Ishikawa (cell line): Measurements from ENCODE around the gene SLC5A8.

Source experiments
- CEBPB ChIP-seq: IDR thresholded peaks from 2 replicates; pipeline ENCODE4 v1.6.1; 2012
- CREB1 ChIP-seq: IDR thresholded peaks from 2 replicates; pipeline ENCODE4 v1.6.1; 2012; ENCODE audit warnings: low read depth
- EGR1 ChIP-seq: IDR thresholded peaks from 2 replicates; pipeline ENCODE4 v1.6.1; 2012
- EP300 ChIP-seq: IDR thresholded peaks from 2 replicates; pipeline ENCODE4 v1.6.1; 2012; ENCODE audit warnings: borderline replicate concordance
- FOXM1 ChIP-seq: IDR thresholded peaks from 2 replicates; pipeline ENCODE4 v1.6.1; 2012; ENCODE audit warnings: low read depth, borderline replicate concordance
- NFIC ChIP-seq: IDR thresholded peaks from 2 replicates; pipeline ENCODE4 v1.6.1; 2012
- RAD21 ChIP-seq: IDR thresholded peaks from 2 replicates; pipeline ENCODE4 v1.6.1; 2012; ENCODE audit warnings: low read depth
- REST ChIP-seq: IDR thresholded peaks from 2 replicates; pipeline ENCODE4 v1.6.1; 2012; ENCODE audit warnings: low read depth, mild to moderate bottlenecking
- TAF1 ChIP-seq: IDR thresholded peaks from 2 replicates; pipeline ENCODE4 v1.6.1; 2012; ENCODE audit warnings: low read depth, mild to moderate bottlenecking
- TCF12 ChIP-seq: IDR thresholded peaks from 2 replicates; pipeline ENCODE4 v1.6.1; 2012; ENCODE audit warnings: low read depth
- TEAD4 ChIP-seq: IDR thresholded peaks from 2 replicates; pipeline ENCODE4 v1.6.1; 2012
- YY1 ChIP-seq: IDR thresholded peaks from 2 replicates; pipeline ENCODE4 v1.6.1; 2012; ENCODE audit warnings: low read depth
- ZBTB7A ChIP-seq: IDR thresholded peaks from 2 replicates; pipeline ENCODE4 v1.6.1; 2012; ENCODE audit warnings: low read depth
- TF ChIP-seq, protein P1 (sequence below): IDR thresholded peaks from 2 replicates; pipeline ENCODE4 v1.6.1; 2012
- TF ChIP-seq, protein P2 (sequence below): IDR thresholded peaks from 2 replicates; pipeline ENCODE4 v1.6.1; 2012

Gene SLC5A8

DNA sequence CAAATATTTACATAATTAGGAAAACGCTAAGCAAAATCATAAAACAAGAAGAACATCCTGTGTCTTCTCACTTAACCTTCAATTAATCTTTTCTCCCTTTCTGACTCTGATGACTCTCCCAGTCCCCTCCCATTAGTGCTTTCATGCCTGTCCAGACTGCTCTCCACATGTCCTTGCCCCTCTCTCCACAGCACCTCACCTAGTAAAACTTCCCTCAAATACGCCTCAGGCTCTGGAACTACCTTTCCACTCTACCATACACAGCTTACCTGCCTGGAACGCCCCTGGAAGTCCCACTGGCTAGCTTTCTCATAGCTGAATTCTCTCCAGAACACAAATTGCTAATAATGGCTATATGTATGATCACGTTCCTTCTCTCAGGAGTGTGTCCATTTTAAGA is 44.7 kb downstream of the SLC5A8 start:
- TF ChIP-seq CREB1, result no peak
- TF ChIP-seq TEAD4, result no peak
- no peak for TF ChIP-seq TAF1

- peak; percentile 60; the same call in 1 of the 2 replicates for TF ChIP-seq REST
- no peak for TF ChIP-seq EP300
Observed at GRCh38 chr12:101127521-101128219, 82.4 kb downstream of the SLC5A8 start.

DNA sequence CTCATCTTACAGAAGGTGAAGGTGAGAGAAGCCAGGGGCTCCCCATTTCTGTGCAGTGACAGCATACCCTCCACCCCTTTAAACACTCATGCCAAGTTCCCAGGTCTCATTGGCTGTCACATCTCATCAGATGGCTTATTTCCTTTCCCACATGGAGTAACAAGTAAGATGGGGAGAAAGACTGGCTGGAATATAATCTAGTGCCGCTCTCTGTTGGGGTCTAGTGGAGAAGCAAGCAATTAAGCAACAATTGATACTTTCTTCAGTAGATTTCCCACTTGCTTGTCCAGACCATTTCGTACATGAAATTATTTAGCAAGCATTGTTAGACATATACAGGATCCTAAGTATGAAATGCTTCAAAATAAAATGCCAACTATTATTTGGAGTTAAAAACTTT is 92.2 kb downstream of the SLC5A8 start:
- TF ChIP-seq CEBPB (no peak), CREB1 (no peak), TCF12 (no peak), TEAD4 (no peak), NFIC (no peak), REST (no peak), EP300 (no peak), ZBTB7A (no peak), RAD21 (no peak), YY1 (no peak), EGR1 (no peak), FOXM1 (no peak), TAF1 (no peak)
- TF ChIP-seq, protein P1, sequence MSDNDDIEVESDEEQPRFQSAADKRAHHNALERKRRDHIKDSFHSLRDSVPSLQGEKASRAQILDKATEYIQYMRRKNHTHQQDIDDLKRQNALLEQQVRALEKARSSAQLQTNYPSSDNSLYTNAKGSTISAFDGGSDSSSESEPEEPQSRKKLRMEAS, result no peak
- TF ChIP-seq, protein P2, sequence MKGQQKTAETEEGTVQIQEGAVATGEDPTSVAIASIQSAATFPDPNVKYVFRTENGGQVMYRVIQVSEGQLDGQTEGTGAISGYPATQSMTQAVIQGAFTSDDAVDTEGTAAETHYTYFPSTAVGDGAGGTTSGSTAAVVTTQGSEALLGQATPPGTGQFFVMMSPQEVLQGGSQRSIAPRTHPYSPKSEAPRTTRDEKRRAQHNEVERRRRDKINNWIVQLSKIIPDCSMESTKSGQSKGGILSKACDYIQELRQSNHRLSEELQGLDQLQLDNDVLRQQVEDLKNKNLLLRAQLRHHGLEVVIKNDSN, result no peak

DNA sequence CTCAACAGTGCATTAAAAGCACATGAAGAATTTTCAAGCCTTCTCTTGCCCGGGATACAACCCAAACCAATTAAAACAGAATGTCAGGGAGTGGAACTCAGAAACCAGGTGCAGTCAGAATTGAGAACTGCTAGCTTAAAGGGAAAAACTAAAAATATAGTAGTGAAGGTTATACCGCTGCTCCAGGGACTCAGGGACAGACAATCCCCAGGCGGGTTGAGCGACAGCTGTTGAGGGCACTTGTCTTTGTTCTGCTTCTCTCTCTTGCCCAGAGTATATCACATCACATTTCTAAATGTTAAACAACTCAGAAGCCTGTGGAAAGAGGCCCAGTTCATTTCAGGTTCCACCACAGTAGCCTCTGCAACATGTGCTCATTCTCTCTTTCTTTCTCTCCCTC is 93.1 kb downstream of the SLC5A8 start:
- TF ChIP-seq FOXM1 (no peak), EP300 (no peak), EGR1 (no peak)

GRCh38 chr12:101115326-101115725 is 94.7 kb downstream of the SLC5A8 start:
- TF ChIP-seq, protein P1, result no peak

GRCh38 chr12:101111441-101111840 is 98.6 kb downstream of the SLC5A8 start:
- TF ChIP-seq, protein P2, result no peak
- no peak for TF ChIP-seq EGR1
- TF ChIP-seq YY1, result no peak
- no peak for TF ChIP-seq NFIC
- no peak for TF ChIP-seq CREB1
- TF ChIP-seq ZBTB7A, result no peak
- TF ChIP-seq EP300, result no peak
- TF ChIP-seq RAD21, result no peak
- TF ChIP-seq, protein P1, result no peak
- no peak for TF ChIP-seq CEBPB
- TF ChIP-seq TCF12, result no peak
- no peak for TF ChIP-seq FOXM1
- TF ChIP-seq REST, result no peak
- TF ChIP-seq TEAD4, result no peak
- TF ChIP-seq TAF1, result no peak
